ENCODE data around the gene CCDC38.
"Not testable (repeated sequence)": the region's sequence is repeated elsewhere in the genome, so short reads cannot be mapped to it uniquely, and the experiment has no call there.

DNA sequence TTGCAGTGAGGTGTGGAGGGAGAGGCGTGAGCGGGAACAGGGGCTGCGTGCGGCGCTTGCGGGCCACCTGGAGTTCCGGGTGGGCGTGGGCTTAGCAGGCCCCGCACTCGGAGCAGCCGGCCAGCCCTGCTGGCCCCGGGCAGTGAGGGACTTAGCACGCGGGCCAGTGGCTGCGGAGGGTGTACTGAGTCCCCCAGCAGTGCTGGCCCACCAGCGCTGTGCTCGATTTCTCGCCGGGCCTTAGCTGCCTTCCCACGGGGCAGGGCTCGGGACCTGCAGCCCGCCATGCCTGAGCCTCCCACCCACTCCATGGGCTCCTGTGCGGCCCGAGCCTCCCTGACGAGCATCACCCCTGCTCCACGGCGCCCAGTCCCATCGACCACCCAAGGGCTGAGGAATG lies 26.7 kb upstream of the CCDC38 start:
- TF ChIP-seq, protein P1, sequence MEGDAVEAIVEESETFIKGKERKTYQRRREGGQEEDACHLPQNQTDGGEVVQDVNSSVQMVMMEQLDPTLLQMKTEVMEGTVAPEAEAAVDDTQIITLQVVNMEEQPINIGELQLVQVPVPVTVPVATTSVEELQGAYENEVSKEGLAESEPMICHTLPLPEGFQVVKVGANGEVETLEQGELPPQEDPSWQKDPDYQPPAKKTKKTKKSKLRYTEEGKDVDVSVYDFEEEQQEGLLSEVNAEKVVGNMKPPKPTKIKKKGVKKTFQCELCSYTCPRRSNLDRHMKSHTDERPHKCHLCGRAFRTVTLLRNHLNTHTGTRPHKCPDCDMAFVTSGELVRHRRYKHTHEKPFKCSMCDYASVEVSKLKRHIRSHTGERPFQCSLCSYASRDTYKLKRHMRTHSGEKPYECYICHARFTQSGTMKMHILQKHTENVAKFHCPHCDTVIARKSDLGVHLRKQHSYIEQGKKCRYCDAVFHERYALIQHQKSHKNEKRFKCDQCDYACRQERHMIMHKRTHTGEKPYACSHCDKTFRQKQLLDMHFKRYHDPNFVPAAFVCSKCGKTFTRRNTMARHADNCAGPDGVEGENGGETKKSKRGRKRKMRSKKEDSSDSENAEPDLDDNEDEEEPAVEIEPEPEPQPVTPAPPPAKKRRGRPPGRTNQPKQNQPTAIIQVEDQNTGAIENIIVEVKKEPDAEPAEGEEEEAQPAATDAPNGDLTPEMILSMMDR (IDR thresholded peaks at IDR 0.05; ENCODE audit: low read length), result not testable (repeated sequence)
- not testable (repeated sequence) for TF ChIP-seq EZH2 (IDR thresholded peaks at IDR 0.05; ENCODE audit: borderline replicate concordance, low read length)
